HG03135 (cell line): ENCODE measurements around the gene SERPING1.

ENCODE experiments used
- ATAC-seq: cut with Tn5 transposase; IDR thresholded peaks from one replicate; pipeline ENCODE4 v1.9.1; 2021; ENCODE audit warnings: mild to moderate bottlenecking, moderate library complexity; ENCODE audit not compliant: unreplicated experiment

The SERPING1 gene

GRCh38 chr11:57597916-57598830, 688 bp downstream of the SERPING1 start:
- no peak for ATAC-seq

- no peak for ATAC-seq
Measured at GRCh38 chr11:57598831-57599155, 1.3 kb downstream of the SERPING1 start.

GRCh38 chr11:57599381-57599780, 1.9 kb downstream of the SERPING1 start:
- no peak for ATAC-seq

- no peak for ATAC-seq
Measured at GRCh38 chr11:57601297-57601696, 3.8 kb downstream of the SERPING1 start.

GRCh38 chr11:57604296-57605027, 7.0 kb downstream of the SERPING1 start:
- no peak for ATAC-seq

GRCh38 chr11:57605028-57605420, 7.5 kb downstream of the SERPING1 start:
- ATAC-seq = no peak

- no peak for ATAC-seq
Measured at GRCh38 chr11:57610170-57610569, 12.7 kb downstream of the SERPING1 start.

GRCh38 chr11:57614234-57614772, 16.8 kb downstream of the SERPING1 start:
- no peak for ATAC-seq

- ATAC-seq = no peak
Measured at GRCh38 chr11:57615308-57615707, 17.8 kb downstream of the SERPING1 start.

- no peak for ATAC-seq
Measured at GRCh38 chr11:57616595-57616994, 19.1 kb downstream of the SERPING1 start.

- ATAC-seq = no peak
Measured at GRCh38 chr11:57618438-57618837, 21.0 kb downstream of the SERPING1 start.

- no peak for ATAC-seq
Measured at GRCh38 chr11:57619331-57619730, 21.8 kb downstream of the SERPING1 start.

- ATAC-seq = no peak
Measured at GRCh38 chr11:57620467-57620866, 23.0 kb downstream of the SERPING1 start.

- ATAC-seq = no peak
Measured at GRCh38 chr11:57622263-57622662, 24.8 kb downstream of the SERPING1 start.

GRCh38 chr11:57624864-57625263, 27.4 kb downstream of the SERPING1 start:
- no peak for ATAC-seq

- no peak for ATAC-seq
Measured at GRCh38 chr11:57626895-57627294, 29.4 kb downstream of the SERPING1 start.

- ATAC-seq = no peak
Measured at GRCh38 chr11:57630171-57630570, 32.7 kb downstream of the SERPING1 start.

- ATAC-seq = no peak
Measured at GRCh38 chr11:57632116-57632515, 34.6 kb downstream of the SERPING1 start.

GRCh38 chr11:57633394-57634070, 36.0 kb downstream of the SERPING1 start:
- no peak for ATAC-seq

- ATAC-seq = no peak
Measured at GRCh38 chr11:57634311-57634710, 36.8 kb downstream of the SERPING1 start.

GRCh38 chr11:57635246-57635645, 37.8 kb downstream of the SERPING1 start:
- no peak for ATAC-seq
